ENCODE results near the gene EZH2. TPM values are rescaled to one million over a fixed set of nuclear protein-coding genes. Genes with fewer than 3 reads are reported as not detected.
A peak's percentile ranks its signal among the peaks of the same experiment; 100 is the strongest.

EZH2 gene
- total RNA-seq (78.6 TPM), polyA plus RNA-seq (10 to 100 TPM in 2 of 4 donors, 1 to 10 TPM in 2; 7.5 to 12.2 (median 9.7) TPM)

DNA sequence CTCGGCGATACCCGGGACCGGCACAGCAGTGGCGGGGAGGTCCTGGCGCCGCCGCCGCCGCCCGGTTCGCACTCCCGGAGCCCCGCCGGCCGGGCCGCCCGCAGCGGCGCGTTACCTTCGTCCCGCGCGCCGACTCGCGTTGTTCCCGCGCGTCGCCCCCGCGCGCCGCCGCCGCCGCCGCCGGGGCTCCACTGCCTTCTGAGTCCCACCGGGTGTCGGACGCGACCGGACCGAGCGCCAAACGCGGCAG is at the start of gene EZH2:
Gene EZH2 (minus strand): TSS at position 243 of the 250 bp plus-strand sequence. CDS start 36,993 bp downstream, outside the sequence.
- DNase-seq (no peak), ATAC-seq (ENCODE audit: low read depth in 2 of 2) (peak; percentile 18 to 20)
- H3K9me3 ChIP-seq (ENCODE audit: control insufficient read depth in 2 of 2, low read length in 2 of 2) = no peaks in the 10 kb centered on the region
- peak within 1 kb of the TSS; percentile 98 for H3K4me3 ChIP-seq (ENCODE audit: low read depth, low read length)
- peaks cover 30% of the 10 kb centered on the region for H3K4me1 ChIP-seq (ENCODE audit: control insufficient read depth, insufficient read depth, low read length, poor library complexity, severe bottlenecking)
- Mint-ChIP-seq H3K4me3 (peak within 1 kb of the TSS; percentile 97 to 100 (median 98)), H3K36me3 (no peaks in the 10 kb centered on the region), H3K4me1 (peaks cover 27 to 51% (median 36%) of the 10 kb centered on the region in 4 donors), H3K27ac (peak within 1 kb of the TSS; percentile 92 to 98 (median 95)), H3K9me3 (peaks cover 0 to 2% (median 0%) of the 10 kb centered on the region in 7 donors), H3K27me3 (peaks cover 4% of the 10 kb centered on the region)
- peak within 1 kb of the TSS; percentile 93 for H3K27ac ChIP-seq (ENCODE audit: insufficient read depth, low read length, poor library complexity, severe bottlenecking)
- H3K27me3 ChIP-seq (ENCODE audit: control insufficient read depth, insufficient read depth, low read length) = no peaks in the 10 kb centered on the region
- no peaks in the 10 kb centered on the region for H3K36me3 ChIP-seq (ENCODE audit: control insufficient read depth, insufficient read depth, low read length)

DNA sequence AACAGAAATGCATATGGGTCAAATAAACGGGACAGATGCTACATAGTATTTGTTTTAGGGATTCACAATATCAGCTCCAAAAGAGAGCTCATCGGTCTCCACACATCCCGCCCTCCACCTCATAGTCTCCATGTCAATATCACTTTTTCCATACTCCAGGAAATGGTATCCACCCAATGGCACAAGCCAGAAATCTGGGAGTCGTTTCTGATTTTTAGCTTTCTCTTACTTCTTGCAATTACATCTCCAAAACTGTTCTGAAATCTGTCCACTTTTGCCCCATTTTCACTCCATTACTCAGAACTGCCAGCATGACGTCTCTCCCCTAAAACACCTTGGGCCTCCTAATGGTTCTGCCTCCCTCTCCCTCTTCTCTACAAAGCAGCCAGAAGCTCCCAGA is 47.4 kb upstream of the EZH2 start:
- H3K9me3 Mint-ChIP-seq = peaks cover 0 to 1% (median 0%) of the 10 kb centered on the region in 7 donors
- H3K27me3 ChIP-seq (ENCODE audit: control insufficient read depth, insufficient read depth, low read length) = no peaks in the 10 kb centered on the region
- H3K27ac ChIP-seq (ENCODE audit: insufficient read depth, low read length, poor library complexity, severe bottlenecking) = no peak overlapping the region
- peaks cover 7% of the 10 kb centered on the region for H3K36me3 Mint-ChIP-seq
- peak overlapping the region in 1 of 3 donors; percentile 13 for H3K27ac Mint-ChIP-seq
- H3K9me3 ChIP-seq (ENCODE audit: control insufficient read depth in 2 of 2, low read length in 2 of 2) = no peaks in the 10 kb centered on the region
- peaks cover under 1% of the 10 kb centered on the region for H3K27me3 Mint-ChIP-seq
- ATAC-seq (ENCODE audit: low read depth in 2 of 2) (no peak), DNase-seq (no peak)
- H3K4me3 ChIP-seq (ENCODE audit: low read depth, low read length) = no peak overlapping the region
- peaks cover 0 to 20% (median 11%) of the 10 kb centered on the region in 4 donors for H3K4me1 Mint-ChIP-seq
- no peaks in the 10 kb centered on the region for H3K36me3 ChIP-seq (ENCODE audit: control insufficient read depth, insufficient read depth, low read length)
- no peak overlapping the region for H3K4me3 Mint-ChIP-seq
- H3K4me1 ChIP-seq (ENCODE audit: control insufficient read depth, insufficient read depth, low read length, poor library complexity, severe bottlenecking) = no peaks in the 10 kb centered on the region

DNA sequence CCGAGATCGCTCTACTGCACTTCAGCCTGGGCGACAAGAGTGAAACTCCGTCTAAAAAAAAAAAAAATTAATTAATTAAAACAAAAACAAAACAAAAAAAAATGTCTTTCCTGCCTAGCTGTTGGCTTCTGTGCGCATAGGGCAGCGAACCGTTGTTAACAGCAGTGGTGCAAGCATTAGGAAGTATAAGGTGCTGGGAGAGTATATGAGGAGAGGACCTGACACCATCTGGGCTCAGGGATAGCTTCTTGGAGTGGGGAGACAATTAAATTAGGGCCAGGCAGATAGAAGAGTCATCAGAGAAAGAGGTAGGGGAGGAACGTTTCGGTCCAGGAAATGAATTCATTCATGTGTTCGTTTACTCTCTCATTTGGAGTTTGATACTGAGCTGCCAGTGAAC is 46.2 kb upstream of the EZH2 start:
- H3K27ac Mint-ChIP-seq = peak overlapping the region; percentile 66 to 72 (median 72)
- DNase-seq = no peak
- peaks cover 7% of the 10 kb centered on the region for H3K36me3 Mint-ChIP-seq
- peaks cover 0 to 26% (median 12%) of the 10 kb centered on the region in 4 donors for H3K4me1 Mint-ChIP-seq
- Histone ChIP-seq H3K4me3 (ENCODE audit: low read depth, low read length) (no peak overlapping the region), H3K27ac (ENCODE audit: insufficient read depth, low read length, poor library complexity, severe bottlenecking) (no peak overlapping the region), H3K36me3 (ENCODE audit: control insufficient read depth, insufficient read depth, low read length) (no peaks in the 10 kb centered on the region), H3K4me1 (ENCODE audit: control insufficient read depth, insufficient read depth, low read length, poor library complexity, severe bottlenecking) (no peaks in the 10 kb centered on the region), H3K27me3 (ENCODE audit: control insufficient read depth, insufficient read depth, low read length) (no peaks in the 10 kb centered on the region), H3K9me3 (ENCODE audit: control insufficient read depth in 2 of 2, low read length in 2 of 2) (no peaks in the 10 kb centered on the region)
- H3K4me3 Mint-ChIP-seq = no peak overlapping the region
- H3K27me3 Mint-ChIP-seq = no peaks in the 10 kb centered on the region
- H3K9me3 Mint-ChIP-seq = peaks cover 0 to 1% (median 0%) of the 10 kb centered on the region in 7 donors
- ATAC-seq (ENCODE audit: low read depth in 2 of 2) = no peak

DNA sequence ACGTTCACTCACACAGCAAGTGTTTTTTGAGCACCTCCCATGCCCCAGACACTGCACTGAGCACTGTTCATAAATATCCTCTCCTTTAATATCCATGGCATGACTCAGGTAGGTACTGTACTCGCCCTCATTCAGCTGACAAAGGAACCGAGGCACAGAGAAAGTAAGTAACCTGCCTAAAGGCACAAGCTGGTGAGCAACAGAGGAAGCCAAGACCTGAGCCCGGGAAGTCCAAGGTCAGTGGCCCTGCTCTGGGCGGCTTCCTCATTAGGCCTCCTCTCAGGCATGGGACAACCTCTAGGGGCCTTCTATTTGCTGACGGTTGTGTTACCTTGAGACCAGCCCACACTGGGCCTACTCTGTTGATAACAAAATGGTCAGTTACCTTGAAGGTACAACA is 45.1 kb upstream of the EZH2 start:
- H3K27me3 Mint-ChIP-seq = no peaks in the 10 kb centered on the region
- no peaks in the 10 kb centered on the region for H3K27me3 ChIP-seq (ENCODE audit: control insufficient read depth, insufficient read depth, low read length)
- H3K27ac ChIP-seq (ENCODE audit: insufficient read depth, low read length, poor library complexity, severe bottlenecking) = no peak overlapping the region
- peaks cover 6% of the 10 kb centered on the region for H3K36me3 Mint-ChIP-seq
- no peak overlapping the region for H3K4me3 Mint-ChIP-seq
- no peak overlapping the region for H3K27ac Mint-ChIP-seq
- no peak overlapping the region for H3K4me3 ChIP-seq (ENCODE audit: low read depth, low read length)
- no peaks in the 10 kb centered on the region for H3K36me3 ChIP-seq (ENCODE audit: control insufficient read depth, insufficient read depth, low read length)
- H3K9me3 Mint-ChIP-seq = peaks cover 0 to 1% (median 0%) of the 10 kb centered on the region in 7 donors
- H3K4me1 Mint-ChIP-seq = peaks cover 0 to 32% (median 13%) of the 10 kb centered on the region in 4 donors
- no peaks in the 10 kb centered on the region for H3K4me1 ChIP-seq (ENCODE audit: control insufficient read depth, insufficient read depth, low read length, poor library complexity, severe bottlenecking)
- no peaks in the 10 kb centered on the region for H3K9me3 ChIP-seq (ENCODE audit: control insufficient read depth in 2 of 2, low read length in 2 of 2)
- ATAC-seq (ENCODE audit: low read depth in 2 of 2) (no peak), DNase-seq (no peak)

DNA sequence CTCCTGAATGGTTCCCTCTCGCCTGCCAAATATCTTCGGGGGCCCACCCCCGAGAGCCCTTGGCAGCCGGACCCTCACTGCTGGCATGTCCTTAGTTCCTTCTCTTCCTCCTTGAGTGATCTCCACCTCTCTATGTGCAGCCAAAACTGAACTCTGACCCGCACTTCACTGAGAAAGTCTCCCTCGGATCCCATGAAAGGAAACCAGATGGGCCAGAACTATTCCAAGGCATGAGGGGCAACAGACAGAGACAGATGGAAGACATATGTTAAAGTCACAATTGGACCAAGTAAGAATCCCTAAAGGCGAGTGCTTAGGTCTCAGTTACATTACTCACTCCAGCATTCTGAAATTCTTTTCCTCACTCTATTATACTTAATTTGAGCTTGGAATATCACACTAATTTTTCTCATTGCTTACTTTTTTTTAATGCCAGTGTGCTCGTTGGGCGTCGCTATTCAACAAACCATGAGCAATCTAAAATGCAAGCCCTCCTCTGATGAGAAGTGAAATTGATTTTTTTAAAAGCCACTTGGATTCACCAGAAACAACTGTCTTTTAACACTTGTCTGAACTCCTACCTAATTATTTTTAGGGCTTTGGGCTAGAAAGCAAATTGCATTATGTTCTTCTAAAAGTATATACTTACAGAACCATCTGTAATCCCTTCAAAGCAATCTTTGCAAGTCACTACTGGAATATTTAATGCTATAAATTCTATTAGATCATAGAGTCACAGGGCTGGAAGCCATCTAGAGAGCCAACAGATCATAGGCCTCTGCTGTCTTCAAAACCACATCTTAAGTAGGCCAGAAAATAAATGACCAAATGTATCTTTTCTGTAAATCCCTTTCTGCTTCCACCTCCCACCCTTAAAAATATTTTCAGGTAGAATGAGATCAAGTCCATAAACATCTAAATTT is 43.3 kb upstream of the EZH2 start:
- peaks cover 4% of the 10 kb centered on the region for H3K36me3 Mint-ChIP-seq
- no peak overlapping the region for H3K27ac ChIP-seq (ENCODE audit: insufficient read depth, low read length, poor library complexity, severe bottlenecking)
- ATAC-seq (ENCODE audit: low read depth in 2 of 2) = no peak
- H3K4me1 Mint-ChIP-seq = peaks cover 0 to 37% (median 14%) of the 10 kb centered on the region in 4 donors
- no peaks in the 10 kb centered on the region for H3K27me3 ChIP-seq (ENCODE audit: control insufficient read depth, insufficient read depth, low read length)
- no peaks in the 10 kb centered on the region for H3K36me3 ChIP-seq (ENCODE audit: control insufficient read depth, insufficient read depth, low read length)
- no peaks in the 10 kb centered on the region for H3K27me3 Mint-ChIP-seq
- H3K27ac Mint-ChIP-seq = peak overlapping the region in 1 of 3 donors; percentile 65
- no peaks in the 10 kb centered on the region for H3K9me3 ChIP-seq (ENCODE audit: control insufficient read depth in 2 of 2, low read length in 2 of 2)
- H3K9me3 Mint-ChIP-seq = peaks cover 0 to 1% (median 0%) of the 10 kb centered on the region in 7 donors
- no peaks in the 10 kb centered on the region for H3K4me1 ChIP-seq (ENCODE audit: control insufficient read depth, insufficient read depth, low read length, poor library complexity, severe bottlenecking)
- H3K4me3 Mint-ChIP-seq = no peak overlapping the region
- DNase-seq = no peak
- no peak overlapping the region for H3K4me3 ChIP-seq (ENCODE audit: low read depth, low read length)

DNA sequence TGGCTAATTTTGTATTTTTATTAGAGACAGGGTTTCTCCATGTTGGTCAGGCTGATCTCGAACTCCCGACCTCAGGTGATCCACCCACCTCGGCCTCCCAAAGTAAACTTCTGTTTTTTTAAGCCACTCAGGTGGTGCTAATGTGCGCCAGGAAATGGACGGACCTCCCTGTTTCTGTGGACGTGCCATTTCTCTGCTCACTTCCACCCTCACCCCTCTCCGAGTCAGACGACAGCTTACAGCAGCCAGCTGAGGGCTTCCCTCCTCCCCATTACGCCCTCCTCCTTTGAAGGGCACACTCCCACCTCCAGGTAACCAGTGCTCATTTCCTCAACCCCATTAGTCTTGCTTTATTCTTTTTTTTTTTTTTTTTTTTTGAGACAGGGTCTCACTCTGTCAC is 41.7 kb upstream of the EZH2 start:
- no peaks in the 10 kb centered on the region for H3K9me3 ChIP-seq (ENCODE audit: control insufficient read depth in 2 of 2, low read length in 2 of 2)
- Mint-ChIP-seq H3K9me3 (no peaks in the 10 kb centered on the region), H3K27me3 (no peaks in the 10 kb centered on the region), H3K36me3 (peaks cover 4% of the 10 kb centered on the region), H3K4me1 (peaks cover 0 to 47% (median 16%) of the 10 kb centered on the region in 4 donors), H3K27ac (peak overlapping the region in 1 of 3 donors; percentile 55), H3K4me3 (peak overlapping the region in 2 of 4 donors; percentile 29 to 60)
- H3K27ac ChIP-seq (ENCODE audit: insufficient read depth, low read length, poor library complexity, severe bottlenecking) = no peak overlapping the region
- no peak for ATAC-seq (ENCODE audit: low read depth in 2 of 2)
- H3K4me3 ChIP-seq (ENCODE audit: low read depth, low read length) = no peak overlapping the region
- no peaks in the 10 kb centered on the region for H3K36me3 ChIP-seq (ENCODE audit: control insufficient read depth, insufficient read depth, low read length)
- no peaks in the 10 kb centered on the region for H3K27me3 ChIP-seq (ENCODE audit: control insufficient read depth, insufficient read depth, low read length)
- no peak for DNase-seq
- H3K4me1 ChIP-seq (ENCODE audit: control insufficient read depth, insufficient read depth, low read length, poor library complexity, severe bottlenecking) = peaks cover 7% of the 10 kb centered on the region

DNA sequence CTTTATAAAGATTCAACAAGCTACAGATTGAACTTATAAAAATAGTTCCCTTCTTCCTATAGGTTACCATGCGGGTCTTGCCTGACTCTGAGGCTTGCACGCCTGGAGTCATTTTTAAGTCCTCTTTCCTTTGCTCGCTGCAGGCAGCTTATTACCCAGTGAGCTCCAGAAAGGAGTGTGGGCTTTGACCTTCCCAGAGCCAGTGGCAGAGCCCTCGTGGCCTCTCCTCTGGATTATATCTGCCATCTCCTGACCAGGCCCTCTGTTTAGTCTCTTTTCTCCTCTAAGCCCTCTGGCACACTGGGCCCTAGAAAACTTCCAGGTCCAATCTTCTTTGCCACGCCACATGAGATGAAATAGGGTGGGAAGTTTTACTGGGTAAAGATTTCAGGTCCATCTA is 39.9 kb upstream of the EZH2 start:
- Mint-ChIP-seq H3K4me1 (peaks cover 0 to 43% (median 15%) of the 10 kb centered on the region in 4 donors), H3K27ac (no peak overlapping the region), H3K36me3 (no peaks in the 10 kb centered on the region), H3K27me3 (no peaks in the 10 kb centered on the region), H3K9me3 (no peaks in the 10 kb centered on the region), H3K4me3 (no peak overlapping the region)
- no peak for DNase-seq
- H3K36me3 ChIP-seq (ENCODE audit: control insufficient read depth, insufficient read depth, low read length) = no peaks in the 10 kb centered on the region
- peaks cover 10% of the 10 kb centered on the region for H3K4me1 ChIP-seq (ENCODE audit: control insufficient read depth, insufficient read depth, low read length, poor library complexity, severe bottlenecking)
- H3K4me3 ChIP-seq (ENCODE audit: low read depth, low read length) = no peak overlapping the region
- H3K9me3 ChIP-seq (ENCODE audit: control insufficient read depth in 2 of 2, low read length in 2 of 2) = no peaks in the 10 kb centered on the region
- H3K27ac ChIP-seq (ENCODE audit: insufficient read depth, low read length, poor library complexity, severe bottlenecking) = no peak overlapping the region
- ATAC-seq (ENCODE audit: low read depth in 2 of 2) = no peak
- no peaks in the 10 kb centered on the region for H3K27me3 ChIP-seq (ENCODE audit: control insufficient read depth, insufficient read depth, low read length)
